RWPE2 (cell line): ENCODE measurements around the gene ADAMTSL2.

Experiments
- ATAC-seq: fragments of 200-7000 bp; cut with Tn5 transposase; 3 replicates; pipeline ENCODE4 v1.9.1; 2021; ENCODE audit warnings: low read depth
- DNase-seq: peaks from one replicate; pipeline ENCODE4 v3.0.0-alpha.2; 2020; ENCODE audit warnings: low spot score
- H3K27ac ChIP-seq: fragments of 450-650 bp; 2 replicates; pipeline ENCODE4 v1.5.1; 2017; ENCODE audit warnings: mild to moderate bottlenecking; ENCODE audit not compliant: poor library complexity, severe bottlenecking
- H3K27me3 ChIP-seq: fragments of 250-450 bp; sonication (Bioruptor Pico); 2 replicates; pipeline ENCODE4 v1.5.1; 2021; ENCODE audit warnings: mild to moderate bottlenecking, moderate library complexity; ENCODE audit not compliant: insufficient read depth, poor library complexity, severe bottlenecking
- H3K36me3 ChIP-seq: fragments of 250-450 bp; sonication (Bioruptor Pico); 2 replicates; pipeline ENCODE4 v1.5.1; 2020; ENCODE audit warnings: low read depth, mild to moderate bottlenecking, moderate library complexity
- H3K4me1 ChIP-seq: fragments of 250-450 bp; sonication (Bioruptor Pico); 2 replicates; pipeline ENCODE4 v1.5.1; 2021; ENCODE audit warnings: mild to moderate bottlenecking, moderate library complexity; ENCODE audit not compliant: insufficient read depth, poor library complexity, severe bottlenecking
- H3K4me3 ChIP-seq: fragments of 250-450 bp; sonication (Bioruptor Pico); 2 replicates; pipeline ENCODE4 v1.5.1; 2021; ENCODE audit warnings: mild to moderate bottlenecking, moderate library complexity; ENCODE audit not compliant: severe bottlenecking
- H3K9me3 ChIP-seq: fragments of 250-450 bp; sonication (Bioruptor Pico); 2 replicates; pipeline ENCODE4 v1.5.1; 2021; ENCODE audit warnings: mild to moderate bottlenecking, moderate library complexity; ENCODE audit not compliant: severe bottlenecking
- TF ChIP-seq, protein P1 (sequence below): fragments of 450-650 bp; IDR thresholded peaks from one replicate; pipeline ENCODE4 v1.5.1; 2017; ENCODE audit warnings: mild to moderate bottlenecking, moderate library complexity; ENCODE audit not compliant: poor library complexity, severe bottlenecking

ADAMTSL2 gene

DNA sequence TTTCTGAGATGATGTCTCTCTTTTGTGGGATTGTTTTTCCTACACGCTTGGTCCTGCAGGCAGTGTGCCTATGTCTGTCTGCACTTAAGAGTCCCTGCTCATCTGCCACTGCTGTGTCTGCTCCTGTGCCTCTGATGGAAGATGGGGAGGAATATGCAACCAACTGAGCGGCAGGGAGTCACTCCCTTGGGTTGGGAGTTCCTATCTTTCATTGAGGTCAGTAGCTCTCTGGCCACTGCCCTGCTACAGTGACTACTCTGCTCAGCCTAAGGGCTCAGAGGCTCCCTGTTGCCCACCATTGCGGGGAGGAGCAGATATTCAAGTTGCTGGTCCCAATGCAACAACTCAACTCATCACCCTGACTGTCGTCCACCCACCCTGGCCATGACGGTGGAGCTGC, 88.1 kb downstream of the ADAMTSL2 start:
- no peak for ATAC-seq

More for the DNA sequence above, 88.1 kb downstream of the ADAMTSL2 start:
- no peaks in the 10 kb centered on the region for H3K36me3 ChIP-seq
- H3K27ac ChIP-seq = no peak overlapping the region
- no peak for DNase-seq
- peaks cover 39% of the 10 kb centered on the region for H3K27me3 ChIP-seq
- TF ChIP-seq, protein P1, sequence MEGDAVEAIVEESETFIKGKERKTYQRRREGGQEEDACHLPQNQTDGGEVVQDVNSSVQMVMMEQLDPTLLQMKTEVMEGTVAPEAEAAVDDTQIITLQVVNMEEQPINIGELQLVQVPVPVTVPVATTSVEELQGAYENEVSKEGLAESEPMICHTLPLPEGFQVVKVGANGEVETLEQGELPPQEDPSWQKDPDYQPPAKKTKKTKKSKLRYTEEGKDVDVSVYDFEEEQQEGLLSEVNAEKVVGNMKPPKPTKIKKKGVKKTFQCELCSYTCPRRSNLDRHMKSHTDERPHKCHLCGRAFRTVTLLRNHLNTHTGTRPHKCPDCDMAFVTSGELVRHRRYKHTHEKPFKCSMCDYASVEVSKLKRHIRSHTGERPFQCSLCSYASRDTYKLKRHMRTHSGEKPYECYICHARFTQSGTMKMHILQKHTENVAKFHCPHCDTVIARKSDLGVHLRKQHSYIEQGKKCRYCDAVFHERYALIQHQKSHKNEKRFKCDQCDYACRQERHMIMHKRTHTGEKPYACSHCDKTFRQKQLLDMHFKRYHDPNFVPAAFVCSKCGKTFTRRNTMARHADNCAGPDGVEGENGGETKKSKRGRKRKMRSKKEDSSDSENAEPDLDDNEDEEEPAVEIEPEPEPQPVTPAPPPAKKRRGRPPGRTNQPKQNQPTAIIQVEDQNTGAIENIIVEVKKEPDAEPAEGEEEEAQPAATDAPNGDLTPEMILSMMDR = no peak
- H3K4me3 ChIP-seq = no peak overlapping the region
- no peaks in the 10 kb centered on the region for H3K4me1 ChIP-seq
- no peaks in the 10 kb centered on the region for H3K9me3 ChIP-seq
